GM21390 (cell line): ENCODE results near the gene C13orf46.

Experiments
- ATAC-seq: cut with Tn5 transposase; IDR thresholded peaks from one replicate; pipeline ENCODE4 v1.9.1; 2021; ENCODE audit not compliant: unreplicated experiment

C13orf46 gene

GRCh38 chr13:113927661-113928581 lies 46.0 kb downstream of the C13orf46 start:
- no peak for ATAC-seq

- ATAC-seq: no peak
Measured at GRCh38 chr13:113926951-113927660, 46.8 kb downstream of the C13orf46 start.

GRCh38 chr13:113926301-113926761 lies 47.5 kb downstream of the C13orf46 start:
- no peak for ATAC-seq

GRCh38 chr13:113924184-113924901 lies 49.5 kb downstream of the C13orf46 start:
- ATAC-seq: no peak

- ATAC-seq: no peak
Measured at GRCh38 chr13:113923376-113924063, 50.4 kb downstream of the C13orf46 start.

GRCh38 chr13:113922412-113923118 lies 51.3 kb downstream of the C13orf46 start:
- ATAC-seq: no peak

GRCh38 chr13:113921763-113922162 lies 52.1 kb downstream of the C13orf46 start:
- ATAC-seq: no peak

- no peak for ATAC-seq
Measured at GRCh38 chr13:113920606-113921286, 53.1 kb downstream of the C13orf46 start.

- no peak for ATAC-seq
Measured at GRCh38 chr13:113919761-113920559, 53.9 kb downstream of the C13orf46 start.

GRCh38 chr13:113918981-113919701 lies 54.7 kb downstream of the C13orf46 start:
- no peak for ATAC-seq

- ATAC-seq: no peak
Measured at GRCh38 chr13:113918580-113918979, 55.3 kb downstream of the C13orf46 start.

- no peak for ATAC-seq
Measured at GRCh38 chr13:113917594-113918371, 56.1 kb downstream of the C13orf46 start.

GRCh38 chr13:113917096-113917495 lies 56.8 kb downstream of the C13orf46 start:
- no peak for ATAC-seq

GRCh38 chr13:113916330-113916815 lies 57.5 kb downstream of the C13orf46 start:
- no peak for ATAC-seq

- ATAC-seq: no peak
Measured at GRCh38 chr13:113915786-113916329, 58.0 kb downstream of the C13orf46 start.

- no peak for ATAC-seq
Measured at GRCh38 chr13:113915012-113915763, 58.7 kb downstream of the C13orf46 start.
